ENCODE data around the gene PRSS35. TPM values are rescaled to one million over a fixed set of nuclear protein-coding genes. Genes with fewer than 3 reads are reported as not detected.

Gene PRSS35
- total and polyA plus RNA-seq, 4 donors, result 0.14 to 9.9 (median 0.50) TPM

DNA sequence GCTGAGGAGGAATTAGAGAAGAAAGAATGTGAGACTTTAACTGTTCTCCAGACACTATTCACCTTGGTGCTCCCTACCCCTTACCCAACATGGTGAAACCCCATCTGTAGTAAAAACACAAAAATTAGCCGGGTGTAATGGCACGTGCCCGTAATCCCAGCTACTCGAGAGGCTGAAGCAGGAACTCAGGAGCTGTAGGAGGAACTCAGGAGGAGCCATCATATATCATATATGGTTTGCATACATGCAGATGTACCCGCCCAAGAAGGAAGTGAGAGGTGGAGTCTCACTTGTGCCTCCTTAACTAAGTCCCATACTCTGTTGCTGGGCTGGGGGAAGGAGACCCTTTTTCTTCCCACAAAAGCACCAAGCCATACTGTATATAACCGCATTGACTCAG, 46.0 kb upstream of the PRSS35 start:
- no peaks in the 10 kb centered on the region for H3K27me3 ChIP-seq (ENCODE audit: control insufficient read depth in 3 of 3, insufficient read depth in 3 of 3, low read length in 2 of 3)
- DNase-seq (no peak), ATAC-seq (ENCODE audit: insufficient read depth, low FRiP score) (no peak)
- no peaks in the 10 kb centered on the region for H3K9me3 ChIP-seq (ENCODE audit: control insufficient read depth in 4 of 4, insufficient read depth in 3 of 4, low read length in 3 of 4)
- H3K4me1 ChIP-seq (ENCODE audit: control insufficient read depth in 5 of 5, insufficient read depth in 5 of 5, low read length in 5 of 5), result no peaks in the 10 kb centered on the region
- H3K36me3 ChIP-seq (ENCODE audit: control insufficient read depth in 4 of 4, insufficient read depth in 4 of 4, low read length in 4 of 4), result no peaks in the 10 kb centered on the region
- no peak overlapping the region for H3K4me3 ChIP-seq
- no peak overlapping the region for H3K27ac ChIP-seq (ENCODE audit: low read depth in 1 of 2, low read length in 1 of 2)
- TF ChIP-seq, protein P1, sequence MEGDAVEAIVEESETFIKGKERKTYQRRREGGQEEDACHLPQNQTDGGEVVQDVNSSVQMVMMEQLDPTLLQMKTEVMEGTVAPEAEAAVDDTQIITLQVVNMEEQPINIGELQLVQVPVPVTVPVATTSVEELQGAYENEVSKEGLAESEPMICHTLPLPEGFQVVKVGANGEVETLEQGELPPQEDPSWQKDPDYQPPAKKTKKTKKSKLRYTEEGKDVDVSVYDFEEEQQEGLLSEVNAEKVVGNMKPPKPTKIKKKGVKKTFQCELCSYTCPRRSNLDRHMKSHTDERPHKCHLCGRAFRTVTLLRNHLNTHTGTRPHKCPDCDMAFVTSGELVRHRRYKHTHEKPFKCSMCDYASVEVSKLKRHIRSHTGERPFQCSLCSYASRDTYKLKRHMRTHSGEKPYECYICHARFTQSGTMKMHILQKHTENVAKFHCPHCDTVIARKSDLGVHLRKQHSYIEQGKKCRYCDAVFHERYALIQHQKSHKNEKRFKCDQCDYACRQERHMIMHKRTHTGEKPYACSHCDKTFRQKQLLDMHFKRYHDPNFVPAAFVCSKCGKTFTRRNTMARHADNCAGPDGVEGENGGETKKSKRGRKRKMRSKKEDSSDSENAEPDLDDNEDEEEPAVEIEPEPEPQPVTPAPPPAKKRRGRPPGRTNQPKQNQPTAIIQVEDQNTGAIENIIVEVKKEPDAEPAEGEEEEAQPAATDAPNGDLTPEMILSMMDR (IDR thresholded peaks at IDR 0.05; ENCODE audit: control extremely low read depth, extremely low read depth), result no peak
- no peak overlapping the region for H3K9ac ChIP-seq (ENCODE audit: insufficient read depth in 1 of 2, low read length in 2 of 2)
- WGBS, 2 donors, result 84 to 85% methylated on average over 6 of the region's 6 CpGs

DNA sequence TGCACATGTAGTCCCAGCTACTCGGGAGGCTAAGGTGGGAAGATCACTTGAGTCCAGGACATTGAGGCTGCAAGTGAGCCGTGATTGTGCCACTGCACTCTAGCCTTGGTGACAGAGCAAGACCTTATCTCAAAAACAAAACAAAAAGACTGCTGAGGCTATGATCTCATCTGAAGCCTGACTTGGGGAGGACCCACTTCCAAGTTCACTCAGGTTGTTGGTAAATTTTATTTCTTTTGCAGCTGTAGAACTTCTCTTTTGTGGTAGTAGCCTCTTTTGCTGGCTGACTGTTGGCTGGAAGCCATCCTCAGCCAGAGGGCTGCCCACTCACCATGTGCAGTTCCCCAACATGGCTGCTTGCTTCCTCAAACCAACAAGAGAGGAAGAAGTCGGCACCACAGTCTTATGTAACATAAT, 44.7 kb upstream of the PRSS35 start:
- H3K27me3 ChIP-seq (ENCODE audit: control insufficient read depth in 3 of 3, insufficient read depth in 3 of 3, low read length in 2 of 3), result no peaks in the 10 kb centered on the region
- H3K9ac ChIP-seq (ENCODE audit: insufficient read depth in 1 of 2, low read length in 2 of 2), result no peak overlapping the region
- H3K4me1 ChIP-seq (ENCODE audit: control insufficient read depth in 5 of 5, insufficient read depth in 5 of 5, low read length in 5 of 5), result no peaks in the 10 kb centered on the region
- no peak for ATAC-seq (ENCODE audit: insufficient read depth, low FRiP score)
- H3K4me3 ChIP-seq, result no peak overlapping the region
- no peak for DNase-seq
- 41 to 59% methylated on average over 3 of the region's 3 CpGs for WGBS, 2 donors
- TF ChIP-seq, protein P1 (IDR thresholded peaks at IDR 0.05; ENCODE audit: control extremely low read depth, extremely low read depth), result no peak
- H3K36me3 ChIP-seq (ENCODE audit: control insufficient read depth in 4 of 4, insufficient read depth in 4 of 4, low read length in 4 of 4), result no peaks in the 10 kb centered on the region
- H3K27ac ChIP-seq (ENCODE audit: low read depth in 1 of 2, low read length in 1 of 2), result peak overlapping the region in 1 of 2 donors; percentile 3
- H3K9me3 ChIP-seq (ENCODE audit: control insufficient read depth in 4 of 4, insufficient read depth in 3 of 4, low read length in 3 of 4), result no peaks in the 10 kb centered on the region

DNA sequence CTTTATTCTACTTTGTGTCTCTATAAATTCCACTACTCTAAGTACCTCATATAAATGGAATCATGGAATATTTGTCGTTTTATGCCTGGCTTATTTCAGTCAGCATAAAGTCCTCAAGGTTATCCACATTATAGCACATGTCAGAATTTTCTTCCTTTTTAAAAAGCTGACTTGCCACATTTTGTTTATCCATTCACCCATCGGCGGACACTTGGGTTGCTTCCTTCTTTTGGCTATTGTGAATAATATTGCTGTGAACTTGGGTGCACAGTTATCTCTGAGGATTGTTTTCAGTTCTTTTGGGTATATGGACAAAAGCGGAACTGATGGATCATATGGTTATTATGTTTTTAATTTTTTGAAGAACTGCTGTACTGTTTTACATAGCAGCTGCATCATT, 42.3 kb upstream of the PRSS35 start:
- Histone ChIP-seq H3K4me1 (ENCODE audit: control insufficient read depth in 5 of 5, insufficient read depth in 5 of 5, low read length in 5 of 5) (no peaks in the 10 kb centered on the region), H3K36me3 (ENCODE audit: control insufficient read depth in 4 of 4, insufficient read depth in 4 of 4, low read length in 4 of 4) (no peaks in the 10 kb centered on the region), H3K9me3 (ENCODE audit: control insufficient read depth in 4 of 4, insufficient read depth in 3 of 4, low read length in 3 of 4) (no peaks in the 10 kb centered on the region), H3K27me3 (ENCODE audit: control insufficient read depth in 3 of 3, insufficient read depth in 3 of 3, low read length in 2 of 3) (no peaks in the 10 kb centered on the region), H3K9ac (ENCODE audit: insufficient read depth in 1 of 2, low read length in 2 of 2) (no peak overlapping the region), H3K4me3 (no peak overlapping the region), H3K27ac (ENCODE audit: low read depth in 1 of 2, low read length in 1 of 2) (no peak overlapping the region)
- DNase-seq, result no peak
- no peak for ATAC-seq (ENCODE audit: insufficient read depth, low FRiP score)
- WGBS, 2 donors, result 74 to 76% methylated on average over 4 of the region's 4 CpGs
- TF ChIP-seq, protein P1 (IDR thresholded peaks at IDR 0.05; ENCODE audit: control extremely low read depth, extremely low read depth), result no peak

DNA sequence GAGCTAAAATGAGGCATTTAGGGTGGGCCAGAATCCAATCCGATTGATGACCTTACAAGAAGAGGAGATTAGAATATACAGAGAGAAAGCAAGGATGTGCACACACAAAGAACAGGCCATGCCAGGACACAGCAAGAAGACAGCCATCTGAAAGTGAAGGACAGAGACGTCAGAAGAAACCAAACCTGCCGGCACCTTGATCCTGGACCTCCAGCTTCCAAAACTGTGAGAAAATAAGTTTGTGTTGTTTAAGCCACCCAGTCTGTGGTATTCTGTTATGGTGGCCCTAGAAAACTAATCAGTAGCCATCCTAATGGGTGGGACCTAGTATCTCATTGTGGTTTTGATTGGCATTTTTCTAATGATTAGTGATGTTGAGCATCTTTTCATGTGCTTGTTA, 41.7 kb upstream of the PRSS35 start:
- DNase-seq (no peak), ATAC-seq (ENCODE audit: insufficient read depth, low FRiP score) (no peak)
- Histone ChIP-seq H3K27ac (ENCODE audit: low read depth in 1 of 2, low read length in 1 of 2) (no peak overlapping the region), H3K4me3 (no peak overlapping the region), H3K36me3 (ENCODE audit: control insufficient read depth in 4 of 4, insufficient read depth in 4 of 4, low read length in 4 of 4) (no peaks in the 10 kb centered on the region), H3K4me1 (ENCODE audit: control insufficient read depth in 5 of 5, insufficient read depth in 5 of 5, low read length in 5 of 5) (no peaks in the 10 kb centered on the region), H3K9ac (ENCODE audit: insufficient read depth in 1 of 2, low read length in 2 of 2) (no peak overlapping the region), H3K9me3 (ENCODE audit: control insufficient read depth in 4 of 4, insufficient read depth in 3 of 4, low read length in 3 of 4) (no peaks in the 10 kb centered on the region), H3K27me3 (ENCODE audit: control insufficient read depth in 3 of 3, insufficient read depth in 3 of 3, low read length in 2 of 3) (no peaks in the 10 kb centered on the region)
- TF ChIP-seq, protein P1 (IDR thresholded peaks at IDR 0.05; ENCODE audit: control extremely low read depth, extremely low read depth), result no peak
- 93% methylated on average over 3 of the region's 3 CpGs for WGBS, 2 donors

Measured in lung (tissue), 12 donors.